Uterus (tissue), 4 donors: ENCODE measurements around the gene SUCNR1. TPM values are rescaled to one million over a fixed set of nuclear protein-coding genes. Genes with fewer than 3 reads are reported as not detected.
A peak's percentile ranks its signal among the peaks of the same experiment; 100 is the strongest.
"Not testable (repeated sequence)": the region's sequence is repeated elsewhere in the genome, so short reads cannot be mapped to it uniquely, and the experiment has no call there.

Experiments
- DNase-seq, 2 donors: peaks; one replicate each; pipeline ENCODE4 v3.0.0-alpha.2; 2019 to 2020
- H3K27ac ChIP-seq, 2 donors: fragments of 200-600 bp; sonication (generic); 1 replicate in 1 of 2; 2 replicates in 1 of 2; pipeline ENCODE4 v1.5.1; 2016 to 2018
- H3K27me3 ChIP-seq, 2 donors: fragments of 200-600 bp; sonication (generic); one replicate each; pipeline ENCODE4 v1.5.1; 2018 to 2019; ENCODE audit warnings: control low read depth in 1 of 2
- H3K36me3 ChIP-seq, 2 donors: fragments of 200-600 bp; sonication (generic); one replicate each; pipeline ENCODE4 v1.5.1; 2019; ENCODE audit warnings: control low read depth in 1 of 2
- H3K4me1 ChIP-seq, 2 donors: fragments of 200-600 bp; sonication (generic); one replicate each; pipeline ENCODE4 v1.5.1; 2018 to 2019; ENCODE audit warnings: control low read depth in 1 of 2
- H3K4me3 ChIP-seq, 2 donors: fragments of 200-600 bp; sonication (generic); 1 replicate in 1 of 2; 2 replicates in 1 of 2; pipeline ENCODE4 v1.5.1; 2018 to 2019; ENCODE audit warnings: mild to moderate bottlenecking in 1 of 2
- H3K9me3 ChIP-seq, 2 donors: fragments of 200-600 bp; sonication (generic); one replicate each; pipeline ENCODE4 v1.5.1; 2019; ENCODE audit warnings: control low read depth in 1 of 2
- POLR2A ChIP-seq, 2 donors: fragments of 450-650 bp; IDR thresholded peaks; one replicate each; pipeline ENCODE4 v1.6.1; 2016; ENCODE audit warnings: antibody characterized with exemption in 2 of 2, mild to moderate bottlenecking in 1 of 2, moderate library complexity in 1 of 2
- intact Hi-C: fragments of 100-400 bp; cut with DNase I; formaldehyde crosslinking; loops from one replicate; pipeline ENCODE4 v1.15.1; 2023; ENCODE audit warnings: low total_unique reads
- total RNA-seq, 4 donors: library from RNA; depleted of rRNA in 3 of 4; stranded (reverse); fragments of >200 nt in 3 of 4; gene quantifications; one replicate each; pipeline versions ENCODE4 v1.1.0 to v1.2.4, GENCODE V29; 2014 to 2023
- TF ChIP-seq, protein P1 (sequence below), 4 experiments: fragments of 200-600 bp in 2 of 4; fragments of 450-650 bp in 2 of 4; sonication (generic) in 2 of 4; IDR thresholded peaks; one replicate each; pipeline ENCODE4 v1.5.1; 2016 to 2019; ENCODE audit warnings: antibody characterized with exemption in 4 of 4, mild to moderate bottlenecking in 2 of 4, moderate library complexity in 1 of 4
- donor health status: DM: yes; HTN: yes; CAD: no.

SUCNR1 gene
- total RNA-seq, 4 donors from 2014 or later, result 0.21 to 0.59 TPM; not detected in 2

DNA sequence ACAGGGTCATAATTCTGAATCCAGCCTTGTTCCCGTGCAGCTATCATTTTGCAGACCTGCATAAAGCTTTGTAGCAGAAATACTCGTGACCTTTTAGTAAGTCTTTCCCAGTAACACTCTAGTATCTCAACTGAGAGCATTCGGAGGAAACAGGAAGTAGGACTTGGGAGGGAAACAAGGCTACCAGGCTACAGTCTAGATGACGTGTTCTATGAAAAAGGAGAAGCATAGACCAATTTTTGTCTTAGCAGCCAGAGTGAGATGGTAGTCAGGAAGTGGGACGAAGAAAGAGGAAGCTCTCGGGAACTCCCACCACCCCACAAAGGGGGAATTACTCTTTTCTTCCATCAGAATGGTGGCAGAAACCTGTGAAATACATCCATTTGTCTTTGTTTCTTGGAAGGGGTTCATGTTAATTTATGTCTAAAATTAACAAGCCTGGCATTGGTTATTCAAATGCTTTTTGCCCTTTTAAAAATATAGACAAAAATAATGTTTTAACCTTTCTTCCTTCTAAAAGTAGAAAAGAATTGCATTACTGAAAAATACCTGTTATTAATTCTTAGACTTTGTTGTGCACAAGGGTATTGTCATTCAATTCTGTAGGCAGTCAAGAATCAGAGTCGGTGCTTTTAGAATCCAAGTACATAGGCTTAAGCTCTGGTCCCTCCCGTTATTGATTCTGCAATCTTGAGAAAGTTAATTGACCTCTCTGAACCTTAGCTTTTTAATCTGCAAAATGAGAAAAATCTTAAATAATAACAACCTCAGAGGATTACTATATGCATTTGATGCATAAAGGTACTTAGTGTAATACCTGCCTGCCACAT, 1.6 kb upstream of the SUCNR1 start:
- TF ChIP-seq POLR2A (IDR thresholded peaks at IDR 0.05), result no peak
- TF ChIP-seq, protein P1, sequence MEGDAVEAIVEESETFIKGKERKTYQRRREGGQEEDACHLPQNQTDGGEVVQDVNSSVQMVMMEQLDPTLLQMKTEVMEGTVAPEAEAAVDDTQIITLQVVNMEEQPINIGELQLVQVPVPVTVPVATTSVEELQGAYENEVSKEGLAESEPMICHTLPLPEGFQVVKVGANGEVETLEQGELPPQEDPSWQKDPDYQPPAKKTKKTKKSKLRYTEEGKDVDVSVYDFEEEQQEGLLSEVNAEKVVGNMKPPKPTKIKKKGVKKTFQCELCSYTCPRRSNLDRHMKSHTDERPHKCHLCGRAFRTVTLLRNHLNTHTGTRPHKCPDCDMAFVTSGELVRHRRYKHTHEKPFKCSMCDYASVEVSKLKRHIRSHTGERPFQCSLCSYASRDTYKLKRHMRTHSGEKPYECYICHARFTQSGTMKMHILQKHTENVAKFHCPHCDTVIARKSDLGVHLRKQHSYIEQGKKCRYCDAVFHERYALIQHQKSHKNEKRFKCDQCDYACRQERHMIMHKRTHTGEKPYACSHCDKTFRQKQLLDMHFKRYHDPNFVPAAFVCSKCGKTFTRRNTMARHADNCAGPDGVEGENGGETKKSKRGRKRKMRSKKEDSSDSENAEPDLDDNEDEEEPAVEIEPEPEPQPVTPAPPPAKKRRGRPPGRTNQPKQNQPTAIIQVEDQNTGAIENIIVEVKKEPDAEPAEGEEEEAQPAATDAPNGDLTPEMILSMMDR (IDR thresholded peaks at IDR 0.05), result no peak
- no peaks in the 10 kb centered on the region for H3K4me1 ChIP-seq
- no peak overlapping the region for H3K4me3 ChIP-seq
- no peaks in the 10 kb centered on the region for H3K27me3 ChIP-seq
- peak overlapping the region; percentile 38 to 54 for H3K27ac ChIP-seq
- no peak for DNase-seq
- intact Hi-C loops, result no loop called here
- H3K36me3 ChIP-seq, result no peaks in the 10 kb centered on the region
- no peaks in the 10 kb centered on the region for H3K9me3 ChIP-seq

DNA sequence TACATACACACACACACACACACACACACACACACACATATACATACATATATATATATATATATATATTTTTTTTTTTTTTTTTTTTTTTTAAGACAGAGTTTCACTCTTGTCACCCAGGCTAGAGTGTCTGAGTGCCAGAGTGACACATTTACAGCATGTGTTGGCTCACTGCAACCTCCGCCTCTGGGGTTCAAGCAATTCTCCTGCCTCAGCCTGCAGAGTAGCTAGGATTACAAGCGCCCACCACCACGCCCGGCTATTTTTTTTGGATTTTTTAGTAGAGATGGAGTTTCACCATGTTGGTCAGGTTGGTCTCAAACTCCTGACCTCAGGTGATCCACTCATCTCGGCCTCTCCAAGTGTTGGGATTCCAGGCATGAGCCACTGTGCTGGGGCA, 636 bp downstream of the SUCNR1 start:
- H3K27me3 ChIP-seq, DNase-seq, H3K4me1 ChIP-seq, H3K9me3 ChIP-seq, H3K27ac ChIP-seq, intact Hi-C loops, H3K36me3 ChIP-seq, H3K4me3 ChIP-seq: not testable (repeated sequence)

DNA sequence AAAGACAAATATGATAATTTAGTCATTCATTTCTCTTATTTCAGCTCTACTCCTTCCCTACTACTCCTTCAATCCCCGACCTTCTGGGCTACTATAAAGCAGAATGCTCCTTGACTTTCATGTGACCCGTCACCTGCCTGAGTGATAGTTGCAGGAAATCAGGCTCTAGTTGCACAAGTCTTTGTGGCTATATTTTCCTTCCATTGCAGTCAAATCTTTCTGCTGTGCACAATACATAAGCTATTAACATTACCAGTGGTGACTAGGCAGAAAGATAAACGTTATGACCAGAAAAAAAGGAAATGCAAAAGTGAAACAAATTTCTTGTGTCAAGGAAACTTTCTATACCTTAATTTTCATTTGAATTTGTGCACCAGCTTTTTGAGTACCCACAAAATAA, 2.3 kb downstream of the SUCNR1 start:
- Histone ChIP-seq H3K4me3 (no peak overlapping the region), H3K27me3 (no peaks in the 10 kb centered on the region), H3K4me1 (no peaks in the 10 kb centered on the region), H3K36me3 (no peaks in the 10 kb centered on the region), H3K27ac (no peak overlapping the region), H3K9me3 (no peaks in the 10 kb centered on the region)
- no peak for DNase-seq
- intact Hi-C loops, result no loop called here
- no peak for TF ChIP-seq POLR2A (IDR thresholded peaks at IDR 0.05)
- TF ChIP-seq, protein P1 (IDR thresholded peaks at IDR 0.05), result no peak

DNA sequence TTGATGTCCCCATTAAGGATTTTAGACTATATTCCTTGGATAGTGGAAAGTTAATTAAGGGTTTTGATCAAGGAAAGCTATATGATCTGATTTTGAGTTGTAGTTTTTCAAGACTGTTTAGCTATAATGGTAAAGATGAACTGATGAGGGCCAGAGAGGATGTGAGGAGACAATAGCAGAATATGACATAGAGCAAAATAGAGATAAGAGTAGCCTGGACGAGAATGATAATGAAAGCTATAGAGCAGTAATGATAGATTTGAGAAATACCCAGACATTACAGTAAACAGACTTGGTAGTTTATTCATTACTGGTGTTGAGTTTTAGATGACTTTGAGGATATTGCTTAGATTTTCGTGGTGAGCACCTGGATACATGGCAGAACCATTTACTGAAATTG, 3.8 kb downstream of the SUCNR1 start:
- Histone ChIP-seq H3K4me3 (no peak overlapping the region), H3K9me3 (no peaks in the 10 kb centered on the region), H3K36me3 (no peaks in the 10 kb centered on the region), H3K27me3 (no peaks in the 10 kb centered on the region), H3K27ac (no peak overlapping the region), H3K4me1 (no peaks in the 10 kb centered on the region)
- intact Hi-C loops, result no loop called here
- DNase-seq, result no peak
- TF ChIP-seq, protein P1 (IDR thresholded peaks at IDR 0.05), result no peak
- TF ChIP-seq POLR2A (IDR thresholded peaks at IDR 0.05), result no peak

DNA sequence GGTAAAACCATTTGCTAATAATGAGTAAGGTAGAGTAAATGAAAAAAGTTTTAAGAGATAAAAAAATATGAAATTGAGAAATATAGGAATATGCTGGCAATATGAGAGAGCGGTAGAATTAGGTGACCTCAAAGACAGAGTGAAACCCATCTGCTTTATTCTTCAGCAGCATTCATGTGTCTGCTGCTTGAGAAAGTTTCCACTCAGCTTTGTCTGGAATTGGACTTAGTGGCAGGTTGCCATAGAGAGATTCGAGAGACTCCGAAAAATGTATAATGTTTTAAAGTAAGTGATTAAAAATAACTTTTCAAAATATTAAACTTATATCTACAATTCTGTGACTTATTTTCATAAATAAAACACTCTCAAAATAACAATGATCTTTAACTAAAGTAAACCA, 5.0 kb downstream of the SUCNR1 start:
- no peaks in the 10 kb centered on the region for H3K36me3 ChIP-seq
- TF ChIP-seq, protein P1 (IDR thresholded peaks at IDR 0.05), result no peak
- no peak for TF ChIP-seq POLR2A (IDR thresholded peaks at IDR 0.05)
- DNase-seq, result no peak
- H3K4me3 ChIP-seq, result no peak overlapping the region
- no peaks in the 10 kb centered on the region for H3K4me1 ChIP-seq
- no peak overlapping the region for H3K27ac ChIP-seq
- no peaks in the 10 kb centered on the region for H3K9me3 ChIP-seq
- no peaks in the 10 kb centered on the region for H3K27me3 ChIP-seq
- intact Hi-C loops, result no loop called here
